Dedifferentiated amniotic fluid mesenchymal stem cell (primary cell): ENCODE data around the gene TGFB2.

ENCODE experiments used
- DNase-seq: peaks from one replicate; pipeline ENCODE4 v3.0.0-alpha.2; 2016; ENCODE audit errors: extremely low spot score

TGFB2 gene

GRCh38 chr1:218361298-218362065 lies 16.3 kb downstream of the TGFB2 start:
- DNase-seq, result no peak

GRCh38 chr1:218362418-218363076 lies 17.4 kb downstream of the TGFB2 start:
- DNase-seq, result no peak

GRCh38 chr1:218363141-218363540 lies 18.0 kb downstream of the TGFB2 start:
- no peak for DNase-seq

- DNase-seq, result no peak
These were observed 19.0 kb downstream of the TGFB2 start for GRCh38 chr1:218364028-218364710.

- no peak for DNase-seq
These were observed 20.3 kb downstream of the TGFB2 start for GRCh38 chr1:218365226-218365999.

GRCh38 chr1:218366322-218367052 lies 21.4 kb downstream of the TGFB2 start:
- no peak for DNase-seq

GRCh38 chr1:218367118-218367517 lies 22.0 kb downstream of the TGFB2 start:
- DNase-seq, result no peak

GRCh38 chr1:218368686-218369085 lies 23.6 kb downstream of the TGFB2 start:
- no peak for DNase-seq

- peak; percentile 60 for DNase-seq
These were observed 24.8 kb downstream of the TGFB2 start for GRCh38 chr1:218369688-218370511.

GRCh38 chr1:218371927-218372672 lies 27.0 kb downstream of the TGFB2 start:
- peak; percentile 52 for DNase-seq

- no peak for DNase-seq
These were observed 29.5 kb downstream of the TGFB2 start for GRCh38 chr1:218374401-218375353.

GRCh38 chr1:218376722-218377121 lies 31.6 kb downstream of the TGFB2 start:
- no peak for DNase-seq

- peak; percentile 92 for DNase-seq
These were observed 32.1 kb downstream of the TGFB2 start for GRCh38 chr1:218377143-218377660.

GRCh38 chr1:218380125-218380977 lies 35.2 kb downstream of the TGFB2 start:
- peak; percentile 24 for DNase-seq

- DNase-seq, result no peak
These were observed 37.1 kb downstream of the TGFB2 start for GRCh38 chr1:218382261-218382660.

GRCh38 chr1:218383051-218383450 lies 37.9 kb downstream of the TGFB2 start:
- no peak for DNase-seq

GRCh38 chr1:218383681-218384080 lies 38.5 kb downstream of the TGFB2 start:
- DNase-seq, result no peak
